Trophoblast cell (in vitro differentiated cells and primary cell): ENCODE data around the gene SYNJ2.

ENCODE experiments used
- DNase-seq, 2 donors: peaks; one replicate each; pipeline ENCODE4 v3.0.0-alpha.2; 2016
- H2AFZ ChIP-seq: 2 replicates; pipeline ENCODE4 v1.6.1; 2013; ENCODE audit warnings: low read length, moderate library complexity, mild to moderate bottlenecking; ENCODE audit not compliant: insufficient read depth, poor library complexity
- H2AK5ac ChIP-seq: 2 replicates; pipeline ENCODE4 v1.6.1; 2013; ENCODE audit warnings: mild to moderate bottlenecking, low read length
- H2BK120ac ChIP-seq: 2 replicates; pipeline ENCODE4 v1.6.1; 2013; ENCODE audit warnings: low read length, mild to moderate bottlenecking, moderate library complexity; ENCODE audit not compliant: insufficient read depth, poor library complexity
- H2BK12ac ChIP-seq: 2 replicates; pipeline ENCODE4 v1.6.1; 2013; ENCODE audit warnings: mild to moderate bottlenecking, low read length, moderate library complexity
- H2BK5ac ChIP-seq: 2 replicates; pipeline ENCODE4 v1.6.1; 2013; ENCODE audit warnings: low read length, low read depth, moderate library complexity, mild to moderate bottlenecking; ENCODE audit not compliant: poor library complexity
- H3K14ac ChIP-seq: 2 replicates; pipeline ENCODE4 v1.6.1; 2013; ENCODE audit warnings: mild to moderate bottlenecking, low read length
- H3K18ac ChIP-seq: 2 replicates; pipeline ENCODE4 v1.6.1; 2013; ENCODE audit warnings: mild to moderate bottlenecking, low read length
- H3K23ac ChIP-seq: 2 replicates; pipeline ENCODE4 v1.6.1; 2013; ENCODE audit warnings: low read length
- H3K27ac ChIP-seq: 2 replicates; pipeline ENCODE4 v1.5.1; 2013; ENCODE audit warnings: low read depth, mild to moderate bottlenecking, inconsistent platforms, low read length, moderate library complexity
- H3K27me3 ChIP-seq: 2 replicates; pipeline ENCODE4 v1.6.1; 2013; ENCODE audit warnings: inconsistent platforms, mild to moderate bottlenecking, low read length, moderate library complexity; ENCODE audit not compliant: insufficient read depth
- H3K36me3 ChIP-seq, 2 experiments: 1 replicate in 1 of 2; 2 replicates in 1 of 2; pipeline ENCODE4 v1.6.1; 2013; ENCODE audit warnings: low read length in 2 of 2, mild to moderate bottlenecking in 2 of 2, moderate library complexity in 1 of 2; ENCODE audit not compliant: insufficient read depth in 2 of 2, control insufficient read depth in 1 of 2
- H3K4ac ChIP-seq: 2 replicates; pipeline ENCODE4 v1.6.1; 2013; ENCODE audit warnings: low read depth, mild to moderate bottlenecking, low read length, moderate library complexity
- H3K4me1 ChIP-seq, 2 experiments: 1 replicate in 1 of 2; 2 replicates in 1 of 2; pipeline ENCODE4 v1.6.1; 2013; ENCODE audit warnings: low read length in 2 of 2, mild to moderate bottlenecking in 2 of 2, moderate library complexity in 1 of 2; ENCODE audit not compliant: insufficient read depth in 2 of 2, control insufficient read depth in 1 of 2
- H3K4me2 ChIP-seq: 2 replicates; pipeline ENCODE4 v1.6.1; 2013; ENCODE audit warnings: inconsistent platforms, mild to moderate bottlenecking, low read length, moderate library complexity
- H3K4me3 ChIP-seq: 2 replicates; pipeline ENCODE4 v1.5.1; 2013; ENCODE audit warnings: mild to moderate bottlenecking, low read depth, low read length, inconsistent platforms
- H3K79me1 ChIP-seq: one replicate; pipeline ENCODE4 v1.6.1; 2013; ENCODE audit warnings: low read length
- H3K79me2 ChIP-seq: 2 replicates; pipeline ENCODE4 v1.6.1; 2013; ENCODE audit warnings: low read length, mild to moderate bottlenecking; ENCODE audit not compliant: control insufficient read depth, insufficient read depth, poor library complexity
- H3K9ac ChIP-seq: 2 replicates; pipeline ENCODE4 v1.6.1; 2013; ENCODE audit warnings: mild to moderate bottlenecking, low read length
- H3K9me3 ChIP-seq: 2 replicates; pipeline ENCODE4 v1.6.1; 2013; ENCODE audit warnings: low read depth, mild to moderate bottlenecking, control low read depth, inconsistent platforms, low read length; ENCODE audit not compliant: insufficient read depth
- H4K12ac ChIP-seq: 2 replicates; pipeline ENCODE4 v1.6.1; 2013; ENCODE audit warnings: low read depth, mild to moderate bottlenecking, low read length, moderate library complexity
- H4K8ac ChIP-seq: 2 replicates; pipeline ENCODE4 v1.6.1; 2013; ENCODE audit warnings: low read depth, mild to moderate bottlenecking, low read length, moderate library complexity
- H4K91ac ChIP-seq: one replicate; pipeline ENCODE4 v1.6.1; 2013; ENCODE audit warnings: low read depth, mild to moderate bottlenecking, low read length, moderate library complexity
- WGBS: extraction: QIAGEN DNeasy Blood & Tissue Kit; methylation state at CpG from one replicate; pipeline ENCODE4 v1.1.7; 2013; ENCODE audit warnings: missing lambda C conversion rate; ENCODE audit not compliant: insufficient read length, insufficient coverage; ENCODE audit errors: extremely low coverage; 5-methylcytosine and 5-hydroxymethylcytosine counted together

The SYNJ2 gene

GRCh38 chr6:158103228-158103627 is 121.6 kb downstream of the SYNJ2 start:
- H3K4ac ChIP-seq, result no peak overlapping the region
- no peak overlapping the region for H2BK5ac ChIP-seq
- WGBS, result no CpG with 5 or more reads among the region's 4 CpGs
- no peak overlapping the region for H3K9ac ChIP-seq
- no peak overlapping the region for H3K18ac ChIP-seq
- H3K4me2 ChIP-seq, result no peak overlapping the region
- no peak for DNase-seq
- no peak overlapping the region for H2BK12ac ChIP-seq
- no peak overlapping the region for H2AFZ ChIP-seq
- H3K23ac ChIP-seq, result no peak overlapping the region
- no peaks in the 10 kb centered on the region for H3K79me2 ChIP-seq
- no peak overlapping the region for H3K4me3 ChIP-seq
- no peaks in the 10 kb centered on the region for H3K36me3 ChIP-seq
- no peak overlapping the region for H4K8ac ChIP-seq
- no peaks in the 10 kb centered on the region for H3K4me1 ChIP-seq
- H2BK120ac ChIP-seq, result no peak overlapping the region
- no peaks in the 10 kb centered on the region for H3K9me3 ChIP-seq
- H4K12ac ChIP-seq, result no peak overlapping the region
- H3K79me1 ChIP-seq, result no peaks in the 10 kb centered on the region
- H3K14ac ChIP-seq, result no peak overlapping the region
- no peak overlapping the region for H2AK5ac ChIP-seq
- H3K27ac ChIP-seq, result no peak overlapping the region
- no peak overlapping the region for H4K91ac ChIP-seq
- no peaks in the 10 kb centered on the region for H3K27me3 ChIP-seq

GRCh38 chr6:158104696-158105095 is 123.0 kb downstream of the SYNJ2 start:
- Histone ChIP-seq H3K36me3 (no peaks in the 10 kb centered on the region), H2BK12ac (no peak overlapping the region), H3K79me2 (no peaks in the 10 kb centered on the region), H3K9ac (no peak overlapping the region), H3K27me3 (no peaks in the 10 kb centered on the region), H3K79me1 (no peaks in the 10 kb centered on the region), H4K8ac (no peak overlapping the region), H3K14ac (no peak overlapping the region), H2BK5ac (no peak overlapping the region), H2BK120ac (no peak overlapping the region), H4K91ac (no peak overlapping the region), H3K4me3 (no peak overlapping the region), H2AFZ (no peak overlapping the region), H2AK5ac (no peak overlapping the region), H3K4ac (no peak overlapping the region), H3K23ac (no peak overlapping the region), H3K4me1 (no peaks in the 10 kb centered on the region), H3K9me3 (no peaks in the 10 kb centered on the region), H3K18ac (no peak overlapping the region), H3K4me2 (no peak overlapping the region), H3K27ac (no peak overlapping the region), H4K12ac (no peak overlapping the region)
- no CpG with 5 or more reads among the region's 2 CpGs for WGBS
- DNase-seq, result no peak

- no peak overlapping the region for H3K9ac ChIP-seq
- WGBS, result no CpG with 5 or more reads among the region's 2 CpGs
- H3K36me3 ChIP-seq, result peaks cover 2 to 3% of the 10 kb centered on the region in 2 experiments
- no peak overlapping the region for H4K12ac ChIP-seq
- H2AFZ ChIP-seq, result no peak overlapping the region
- no peak overlapping the region for H3K4ac ChIP-seq
- no peak overlapping the region for H2BK12ac ChIP-seq
- H2AK5ac ChIP-seq, result no peak overlapping the region
- H3K27ac ChIP-seq, result no peak overlapping the region
- no peaks in the 10 kb centered on the region for H3K27me3 ChIP-seq
- H3K9me3 ChIP-seq, result peaks cover 1% of the 10 kb centered on the region
- H3K4me1 ChIP-seq, result peaks cover 0 to 2% of the 10 kb centered on the region in 2 experiments
- no peaks in the 10 kb centered on the region for H3K79me1 ChIP-seq
- H3K23ac ChIP-seq, result no peak overlapping the region
- no peak overlapping the region for H4K91ac ChIP-seq
- no peak overlapping the region for H2BK120ac ChIP-seq
- no peak overlapping the region for H4K8ac ChIP-seq
- H3K79me2 ChIP-seq, result no peaks in the 10 kb centered on the region
- DNase-seq, result no peak
- no peak overlapping the region for H3K18ac ChIP-seq
- no peak overlapping the region for H3K14ac ChIP-seq
- H2BK5ac ChIP-seq, result no peak overlapping the region
- H3K4me3 ChIP-seq, result no peak overlapping the region
- H3K4me2 ChIP-seq, result no peak overlapping the region
Measured at GRCh38 chr6:158109748-158110147, 128.1 kb downstream of the SYNJ2 start.

GRCh38 chr6:158110986-158111385 is 129.3 kb downstream of the SYNJ2 start:
- WGBS, result no CpG with 5 or more reads among the region's 5 CpGs
- Histone ChIP-seq H2BK12ac (no peak overlapping the region), H2BK120ac (no peak overlapping the region)

More at GRCh38 chr6:158110986-158111385, 129.3 kb downstream of the SYNJ2 start:
- no peak overlapping the region for H2AK5ac ChIP-seq
- no peak overlapping the region for H3K18ac ChIP-seq
- no peak overlapping the region for H3K9ac ChIP-seq
- no peaks in the 10 kb centered on the region for H3K27me3 ChIP-seq
- H3K27ac ChIP-seq, result no peak overlapping the region
- H4K8ac ChIP-seq, result no peak overlapping the region
- no peak overlapping the region for H3K4ac ChIP-seq
- H3K14ac ChIP-seq, result no peak overlapping the region
- DNase-seq, result no peak
- H2AFZ ChIP-seq, result no peak overlapping the region
- H3K36me3 ChIP-seq, result peaks cover 2 to 3% of the 10 kb centered on the region in 2 experiments
- no peaks in the 10 kb centered on the region for H3K79me1 ChIP-seq
- H2BK5ac ChIP-seq, result no peak overlapping the region
- H4K12ac ChIP-seq, result no peak overlapping the region
- peaks cover 1% of the 10 kb centered on the region for H3K9me3 ChIP-seq
- no peak overlapping the region for H3K4me3 ChIP-seq
- H4K91ac ChIP-seq, result no peak overlapping the region
- H3K4me1 ChIP-seq, result peaks cover 0 to 2% of the 10 kb centered on the region in 2 experiments
- no peaks in the 10 kb centered on the region for H3K79me2 ChIP-seq
- no peak overlapping the region for H3K23ac ChIP-seq
- H3K4me2 ChIP-seq, result no peak overlapping the region
